Skeletal muscle tissue (tissue), 4 donors: ENCODE data around the gene TCP11L2. TPM values are rescaled to one million over a fixed set of nuclear protein-coding genes. Genes with fewer than 3 reads are reported as not detected.
A peak's percentile ranks its signal among the peaks of the same experiment; 100 is the strongest.

Experiments
- H3K27ac ChIP-seq: one replicate; pipeline ENCODE4 v1.7.0; 2013; ENCODE audit warnings: mild to moderate bottlenecking, low read depth, low read length, inconsistent platforms
- H3K27me3 ChIP-seq, 3 donors: one replicate each; pipeline ENCODE4 v1.7.0; 2013; ENCODE audit warnings: low read length in 3 of 3; ENCODE audit not compliant: control insufficient read depth in 3 of 3, insufficient read depth in 3 of 3
- H3K36me3 ChIP-seq, 3 donors: one replicate each; pipeline ENCODE4 v1.7.0; 2013; ENCODE audit warnings: low read length in 3 of 3; ENCODE audit not compliant: control insufficient read depth in 3 of 3, insufficient read depth in 3 of 3
- H3K4me1 ChIP-seq, 3 donors: one replicate each; pipeline ENCODE4 v1.7.0; 2013; ENCODE audit warnings: low read length in 3 of 3, mild to moderate bottlenecking in 3 of 3; ENCODE audit not compliant: control insufficient read depth in 3 of 3, insufficient read depth in 3 of 3
- H3K4me3 ChIP-seq, 3 donors: one replicate each; pipeline ENCODE4 v1.7.0; 2013; ENCODE audit warnings: low read length in 3 of 3
- H3K9ac ChIP-seq, 3 donors: one replicate each; pipeline ENCODE4 v1.7.0; 2013; ENCODE audit warnings: low read length in 3 of 3, mild to moderate bottlenecking in 3 of 3, moderate library complexity in 2 of 3, low read depth in 1 of 3
- H3K9me3 ChIP-seq, 3 donors: one replicate each; pipeline ENCODE4 v1.7.0; 2013; ENCODE audit warnings: low read length in 3 of 3; ENCODE audit not compliant: control insufficient read depth in 3 of 3
- total RNA-seq: library from RNA; depleted of rRNA; stranded (reverse); fragments of >200 nt; gene quantifications from one replicate; pipeline ENCODE4 v1.2.3, GENCODE V29; 2014
- donor health status: Osteomylitis.

TCP11L2 gene
- total RNA-seq, 1 donor from 2014 or later = 50.6 TPM

GRCh38 chr12:106303202-106303820, 778 bp downstream of the TCP11L2 start:
- H3K9me3 ChIP-seq = no peaks in the 10 kb centered on the region
- H3K4me1 ChIP-seq = peaks cover 59 to 72% (median 61%) of the 10 kb centered on the region in 3 donors
- H3K4me3 ChIP-seq = peak overlapping the region; percentile 85 to 91 (median 87)
- peak overlapping the region; percentile 97 for H3K27ac ChIP-seq
- H3K36me3 ChIP-seq = peaks cover 0 to 8% (median 0%) of the 10 kb centered on the region in 3 donors
- H3K9ac ChIP-seq = peak overlapping the region; percentile 89 to 98 (median 96)
- no peaks in the 10 kb centered on the region for H3K27me3 ChIP-seq

DNA sequence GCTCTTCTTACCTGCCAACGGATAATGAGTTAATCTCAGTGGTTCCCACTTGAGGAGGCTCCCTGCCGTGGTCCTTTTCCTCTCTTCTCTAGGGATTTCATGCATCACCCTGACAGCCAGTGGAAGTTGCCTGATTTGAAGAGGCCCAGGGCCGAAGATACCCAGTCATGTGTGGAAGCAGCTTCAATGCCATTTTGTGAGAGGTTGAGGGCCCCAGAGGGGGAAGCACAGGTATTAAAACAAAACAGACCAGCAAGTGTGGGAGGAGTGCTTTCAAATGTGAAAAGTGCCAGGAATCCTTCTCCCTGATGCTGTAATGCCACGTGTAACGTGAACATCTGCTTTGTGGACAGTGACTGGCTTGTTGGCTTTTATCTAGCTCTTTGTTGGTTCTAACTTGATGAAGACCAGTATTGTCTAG, 1.5 kb downstream of the TCP11L2 start:
- H3K27ac ChIP-seq = peak overlapping the region; percentile 97
- H3K9me3 ChIP-seq = no peaks in the 10 kb centered on the region
- peaks cover 0 to 8% (median 0%) of the 10 kb centered on the region in 3 donors for H3K36me3 ChIP-seq
- peak overlapping the region; percentile 85 to 91 (median 87) for H3K4me3 ChIP-seq
- no peaks in the 10 kb centered on the region for H3K27me3 ChIP-seq
- peak overlapping the region; percentile 89 to 98 (median 96) for H3K9ac ChIP-seq
- H3K4me1 ChIP-seq = peaks cover 64 to 79% (median 68%) of the 10 kb centered on the region in 3 donors

DNA sequence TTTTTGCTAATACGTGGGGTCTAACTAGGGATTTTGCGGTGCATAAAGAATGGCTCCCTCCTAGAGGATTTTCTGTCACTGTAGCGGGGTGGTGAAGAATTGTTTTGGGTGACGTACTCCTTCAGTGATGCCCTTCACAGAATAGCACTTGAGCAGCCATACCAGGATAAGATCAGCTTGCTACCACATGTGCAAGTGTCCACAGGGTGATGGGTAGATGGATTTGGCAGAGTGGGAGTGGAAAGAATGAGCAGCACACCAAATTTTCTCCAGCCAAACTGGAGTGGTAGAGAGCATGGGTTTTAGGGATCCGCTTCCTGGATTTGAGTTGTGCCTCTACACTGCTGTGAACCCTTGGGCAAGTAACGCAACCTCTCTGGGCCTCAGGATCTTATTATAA, 2.3 kb downstream of the TCP11L2 start:
- Histone ChIP-seq H3K36me3 (peaks cover 0 to 8% (median 0%) of the 10 kb centered on the region in 3 donors), H3K27me3 (no peaks in the 10 kb centered on the region), H3K27ac (peak overlapping the region; percentile 97), H3K4me3 (peak overlapping the region in 2 of 3 donors; percentile 44 to 85), H3K4me1 (peaks cover 65 to 82% (median 76%) of the 10 kb centered on the region in 3 donors), H3K9me3 (no peaks in the 10 kb centered on the region), H3K9ac (peak overlapping the region in 2 of 3 donors; percentile 48 to 98)

- Histone ChIP-seq H3K9me3 (no peaks in the 10 kb centered on the region), H3K27ac (peak overlapping the region; percentile 23), H3K4me3 (peak overlapping the region in 2 of 3 donors; percentile 22 to 47), H3K9ac (peak overlapping the region; percentile 12 to 48 (median 18)), H3K36me3 (peaks cover 0 to 8% (median 0%) of the 10 kb centered on the region in 3 donors), H3K27me3 (no peaks in the 10 kb centered on the region), H3K4me1 (peaks cover 68 to 87% (median 82%) of the 10 kb centered on the region in 3 donors)
These were observed 2.8 kb downstream of the TCP11L2 start for GRCh38 chr12:106305376-106305775.

DNA sequence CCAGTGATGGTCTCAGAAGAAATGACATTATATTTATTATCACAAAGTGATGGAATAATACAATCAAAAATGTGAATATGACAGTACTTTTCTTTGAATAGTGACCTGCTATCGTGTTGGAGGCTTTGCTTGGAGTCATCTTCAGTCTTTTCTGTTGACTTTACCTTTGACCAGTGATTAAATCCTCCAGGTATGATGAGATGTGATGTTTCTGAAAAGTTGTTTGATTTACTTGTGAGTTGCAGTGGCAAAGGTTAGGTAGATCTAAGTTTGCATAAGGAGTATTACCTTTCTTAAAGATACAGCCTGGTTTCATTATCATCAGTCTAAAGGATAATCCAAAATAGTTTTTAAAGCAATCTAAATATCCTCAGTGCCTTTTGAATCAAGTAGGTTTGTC, 4.6 kb downstream of the TCP11L2 start:
- no peaks in the 10 kb centered on the region for H3K9me3 ChIP-seq
- H3K27me3 ChIP-seq = no peaks in the 10 kb centered on the region
- H3K4me3 ChIP-seq = no peak overlapping the region
- no peak overlapping the region for H3K9ac ChIP-seq
- no peak overlapping the region for H3K27ac ChIP-seq
- peaks cover 0 to 11% (median under 1%) of the 10 kb centered on the region in 3 donors for H3K36me3 ChIP-seq
- peaks cover 64 to 89% (median 79%) of the 10 kb centered on the region in 3 donors for H3K4me1 ChIP-seq

DNA sequence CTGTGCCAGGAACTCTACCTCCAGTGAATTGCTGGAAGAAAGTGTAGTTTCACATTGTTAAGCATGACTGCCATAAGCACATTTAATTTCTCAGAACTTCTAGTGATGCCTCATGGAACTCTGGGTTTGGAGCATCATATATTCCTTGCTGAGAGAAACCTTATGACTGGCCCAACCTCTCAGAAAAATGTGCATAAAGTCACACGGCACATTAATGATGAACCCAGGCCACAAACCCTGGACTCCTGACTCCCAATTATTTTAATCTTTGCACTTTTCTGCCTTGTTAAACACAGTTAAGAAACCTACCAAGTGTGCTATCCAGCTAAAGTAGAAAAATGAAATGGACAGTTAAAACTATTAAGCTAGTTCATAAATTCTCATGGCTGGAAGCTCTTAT, 5.6 kb downstream of the TCP11L2 start:
- H3K27ac ChIP-seq = peak overlapping the region; percentile 32
- H3K36me3 ChIP-seq = peaks cover 0 to 11% (median 6%) of the 10 kb centered on the region in 3 donors
- peak overlapping the region in 2 of 3 donors; percentile 19 to 46 for H3K9ac ChIP-seq
- no peaks in the 10 kb centered on the region for H3K9me3 ChIP-seq
- H3K4me1 ChIP-seq = peaks cover 64 to 91% (median 79%) of the 10 kb centered on the region in 3 donors
- no peak overlapping the region for H3K4me3 ChIP-seq
- no peaks in the 10 kb centered on the region for H3K27me3 ChIP-seq

DNA sequence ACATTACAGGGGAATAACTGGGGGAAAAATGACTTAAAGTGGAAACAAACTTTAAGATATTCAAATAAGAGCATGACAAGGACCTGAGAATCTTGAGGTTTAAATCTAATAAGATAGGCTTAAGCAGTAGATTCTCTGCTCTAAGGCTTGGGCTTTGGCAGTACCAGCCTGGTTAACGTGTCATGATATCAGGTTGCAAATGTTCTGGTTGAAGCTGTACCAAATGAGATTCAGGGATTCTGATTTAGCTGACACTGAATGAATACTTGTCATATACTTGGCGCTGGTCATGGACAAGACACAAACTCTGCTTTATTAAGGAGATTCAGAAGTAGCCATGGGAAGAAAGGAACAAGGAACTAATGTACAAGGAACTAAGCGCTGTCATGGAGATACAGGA, 6.1 kb downstream of the TCP11L2 start:
- Histone ChIP-seq H3K4me3 (peak overlapping the region in 2 of 3 donors; percentile 13 to 35), H3K36me3 (peaks cover 0 to 11% (median 7%) of the 10 kb centered on the region in 3 donors), H3K27ac (peak overlapping the region; percentile 32), H3K9me3 (no peaks in the 10 kb centered on the region), H3K4me1 (peaks cover 64 to 87% (median 79%) of the 10 kb centered on the region in 3 donors), H3K9ac (peak overlapping the region in 1 of 3 donors; percentile 19), H3K27me3 (no peaks in the 10 kb centered on the region)

DNA sequence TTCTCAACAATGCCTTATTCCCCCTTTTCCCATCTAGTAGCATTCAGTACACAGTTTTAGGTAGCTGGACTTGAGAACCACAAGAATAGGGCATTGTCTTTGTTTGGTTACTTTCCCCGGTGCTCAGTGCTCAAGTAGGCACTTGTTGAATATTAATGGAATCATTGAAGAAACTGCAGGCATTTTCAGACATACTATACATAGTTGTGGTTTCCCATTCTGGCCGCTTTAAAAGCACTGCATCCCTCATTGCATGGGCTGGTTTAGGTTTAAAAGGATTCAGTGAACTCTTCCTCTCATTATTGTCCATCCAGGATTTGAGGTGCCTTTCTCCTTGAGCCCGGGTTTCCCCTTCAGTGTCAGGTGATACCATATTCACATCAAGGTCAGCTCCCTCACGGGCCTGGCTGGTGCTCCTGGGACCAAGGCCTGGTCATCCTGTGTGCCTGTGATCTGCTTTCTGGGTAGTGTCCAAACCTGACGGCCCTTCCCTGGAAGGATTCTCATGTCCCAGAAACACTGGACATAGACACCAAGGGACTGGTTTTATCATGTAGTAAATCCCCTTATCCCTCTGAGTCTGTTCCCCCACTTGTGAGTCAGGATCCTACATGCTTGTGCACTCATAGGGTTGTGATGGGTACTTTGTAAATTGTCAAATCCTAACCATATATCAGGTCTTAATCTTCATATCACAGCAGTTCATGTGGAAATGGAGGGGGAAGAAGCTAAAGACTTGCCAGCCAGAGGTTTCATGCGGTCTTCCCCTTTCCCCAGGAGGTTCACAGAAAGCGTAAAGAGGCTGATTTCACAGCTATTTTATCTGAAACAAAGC, 7.4 kb downstream of the TCP11L2 start:
- no peaks in the 10 kb centered on the region for H3K27me3 ChIP-seq
- H3K36me3 ChIP-seq = peaks cover 3 to 15% (median 11%) of the 10 kb centered on the region in 3 donors
- no peaks in the 10 kb centered on the region for H3K9me3 ChIP-seq
- peak overlapping the region in 2 of 3 donors; percentile 0 to 5 for H3K4me3 ChIP-seq
- peaks cover 52 to 74% (median 67%) of the 10 kb centered on the region in 3 donors for H3K4me1 ChIP-seq
- peak overlapping the region in 1 of 3 donors; percentile 26 for H3K9ac ChIP-seq
- H3K27ac ChIP-seq = peak overlapping the region; percentile 54

DNA sequence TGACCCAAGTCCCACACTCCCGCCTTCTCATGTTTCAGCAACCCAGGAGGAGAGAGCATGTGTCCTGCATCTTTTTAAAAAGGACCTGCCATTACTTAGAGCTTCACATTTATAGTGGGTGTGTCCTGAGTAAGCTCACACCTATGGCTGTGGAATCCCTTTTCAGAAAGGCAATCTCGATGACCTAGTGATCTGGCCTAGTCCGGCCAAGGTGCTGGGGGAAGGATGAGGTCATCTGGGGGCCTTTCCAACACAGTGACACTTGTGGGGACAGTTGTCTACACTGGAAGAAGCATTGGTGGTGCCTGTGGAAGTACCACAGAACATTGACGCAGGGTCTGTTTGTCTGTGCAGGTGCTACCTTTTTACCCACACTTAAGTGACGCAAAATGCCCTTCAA, 8.2 kb downstream of the TCP11L2 start:
- Histone ChIP-seq H3K27ac (peak overlapping the region; percentile 54), H3K4me1 (peaks cover 44 to 66% (median 59%) of the 10 kb centered on the region in 3 donors)

More for the DNA sequence above, 8.2 kb downstream of the TCP11L2 start:
- Histone ChIP-seq H3K36me3 (peaks cover 4 to 18% (median 16%) of the 10 kb centered on the region in 3 donors), H3K9ac (peak overlapping the region in 1 of 3 donors; percentile 44), H3K9me3 (no peaks in the 10 kb centered on the region), H3K4me3 (no peak overlapping the region), H3K27me3 (no peaks in the 10 kb centered on the region)
